ENCODE results near the gene GAS2L2.

DNA sequence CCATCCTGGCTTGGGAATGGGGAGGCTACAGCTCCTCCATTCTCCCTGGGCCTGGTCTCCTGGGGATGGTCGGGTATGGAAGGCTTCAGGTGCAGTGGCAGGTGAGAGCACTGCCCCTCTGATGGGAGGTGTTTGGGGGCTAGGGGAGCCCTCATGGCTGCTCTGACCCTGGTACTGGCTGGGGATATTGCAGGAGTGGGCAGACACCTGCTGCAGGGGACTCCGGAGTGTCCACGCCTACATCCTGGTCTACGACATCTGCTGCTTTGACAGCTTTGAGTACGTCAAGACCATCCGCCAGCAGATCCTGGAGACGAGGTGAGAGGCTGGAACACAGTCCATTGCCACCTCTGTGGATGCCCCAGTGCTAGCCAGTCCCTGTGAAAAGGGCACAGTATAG, 12.8 kb downstream of the GAS2L2 start:
- no peak for TF ChIP-seq POLR2A (IDR thresholded peaks at IDR 0.05; ENCODE audit: low read length)
- no peak for TF ChIP-seq GATA1 (IDR thresholded peaks at IDR 0.05; ENCODE audit: low read depth, low read length)
